ENCODE results near the gene SEPTIN5. TPM values are rescaled to one million over a fixed set of nuclear protein-coding genes. Genes with fewer than 3 reads are reported as not detected.

The SEPTIN5 gene
- total RNA-seq, 1 experiment from 2014 or later, result 22.4 TPM

GRCh38 chr22:19745155-19746101 is 31.1 kb downstream of the SEPTIN5 start:
- ChIA-PET CTCF (interaction anchor here (0.8 to 4.4 kb wide), 15 partner anchors 8 to 208 kb away, joined by 3 to 42 read pairs (median 4); no protein-coding TSS in a partner anchor), POLR2A (no interaction called here)
- Mint-ChIP-seq H3K27ac (no peak overlapping the region), H3K27me3 (ENCODE audit: low read depth) (no peaks in the 10 kb centered on the region; the same call in 1 of the 2 replicates), H3K36me3 (no peaks in the 10 kb centered on the region), H3K9me3 (no peaks in the 10 kb centered on the region), H3K4me3 (no peak overlapping the region), H3K4me1 (0 out of 2 replicates have a peak, but pooled peaks cover 2% of the 10 kb centered on the region)
- peak; percentile 25; the same call in 1 of the 2 replicates for ATAC-seq
- no peak for TF ChIP-seq TEAD4 (CRISPR knock-in tag; IDR thresholded peaks at IDR 0.05)
- TF ChIP-seq ETV6 (CRISPR knock-in tag; IDR thresholded peaks at IDR 0.05), result peak; percentile 31; the same call in 1 of the 2 replicates
- DNase-seq (ENCODE audit: low spot score), result no peak

GRCh38 chr22:19746726-19747125 is 32.4 kb downstream of the SEPTIN5 start:
- POLR2A ChIA-PET, result no interaction called here
- no peaks in the 10 kb centered on the region for H3K9me3 Mint-ChIP-seq

DNA sequence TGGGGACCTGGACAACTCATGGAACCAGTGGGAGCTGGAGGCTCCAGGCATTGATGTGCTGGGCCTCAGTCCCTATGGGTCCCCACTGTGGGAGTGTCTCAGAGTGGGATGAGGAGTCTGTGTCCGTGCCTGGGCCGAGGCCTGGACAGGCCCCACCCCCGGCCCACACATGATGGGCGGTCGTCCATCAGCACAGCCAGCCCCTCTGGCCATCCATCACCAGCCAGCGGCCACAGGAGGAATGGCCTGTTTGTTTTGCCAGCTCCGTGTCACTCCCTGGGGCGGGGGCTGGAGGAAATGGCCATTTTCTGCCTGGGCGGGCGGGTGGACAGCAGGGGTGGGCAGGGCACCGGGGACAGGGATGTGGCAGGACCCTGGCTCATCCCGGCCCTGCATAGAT is 33.2 kb downstream of the SEPTIN5 start:
- H3K4me3 Mint-ChIP-seq, result no peak overlapping the region
- ATAC-seq, result no peak
- ChIA-PET POLR2A (no interaction called here), CTCF (interaction anchor here (1.4 to 4.4 kb wide), 3 partner anchors 9 to 24 kb away, joined by 5 to 42 read pairs (median 14); partner anchors contain the start of gene GP1BB)
- no peak for DNase-seq (ENCODE audit: low spot score)
- H3K4me1 Mint-ChIP-seq, result 0 out of 2 replicates have a peak, but pooled peaks cover 2% of the 10 kb centered on the region
- H3K36me3 Mint-ChIP-seq, result no peaks in the 10 kb centered on the region
- H3K9me3 Mint-ChIP-seq, result no peaks in the 10 kb centered on the region
- no peak overlapping the region for H3K27ac Mint-ChIP-seq
- H3K27me3 Mint-ChIP-seq (ENCODE audit: low read depth), result peaks cover 9% of the 10 kb centered on the region
- no peak for TF ChIP-seq SP1 (CRISPR knock-in tag; conservative IDR thresholded peaks at IDR 0.05)
- TF ChIP-seq, protein P1, sequence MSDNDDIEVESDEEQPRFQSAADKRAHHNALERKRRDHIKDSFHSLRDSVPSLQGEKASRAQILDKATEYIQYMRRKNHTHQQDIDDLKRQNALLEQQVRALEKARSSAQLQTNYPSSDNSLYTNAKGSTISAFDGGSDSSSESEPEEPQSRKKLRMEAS (CRISPR knock-in tag; IDR thresholded peaks at IDR 0.05), result no peak
- no peak for TF ChIP-seq CDX4 (CRISPR knock-in tag; IDR thresholded peaks at IDR 0.05; ENCODE audit: borderline replicate concordance)
- no peak for TF ChIP-seq ZNF138 (CRISPR knock-in tag; conservative IDR thresholded peaks at IDR 0.05)
- TF ChIP-seq HMGA2 (CRISPR knock-in tag; IDR thresholded peaks at IDR 0.05), result no peak
- no peak for TF ChIP-seq NR3C1 (CRISPR knock-in tag; conservative IDR thresholded peaks at IDR 0.05; ENCODE audit: low read depth)
- TF ChIP-seq TEAD4 (CRISPR knock-in tag; IDR thresholded peaks at IDR 0.05), result no peak
- no peak for TF ChIP-seq PRDM15 (CRISPR knock-in tag; IDR thresholded peaks at IDR 0.05)
- TF ChIP-seq, protein P2, sequence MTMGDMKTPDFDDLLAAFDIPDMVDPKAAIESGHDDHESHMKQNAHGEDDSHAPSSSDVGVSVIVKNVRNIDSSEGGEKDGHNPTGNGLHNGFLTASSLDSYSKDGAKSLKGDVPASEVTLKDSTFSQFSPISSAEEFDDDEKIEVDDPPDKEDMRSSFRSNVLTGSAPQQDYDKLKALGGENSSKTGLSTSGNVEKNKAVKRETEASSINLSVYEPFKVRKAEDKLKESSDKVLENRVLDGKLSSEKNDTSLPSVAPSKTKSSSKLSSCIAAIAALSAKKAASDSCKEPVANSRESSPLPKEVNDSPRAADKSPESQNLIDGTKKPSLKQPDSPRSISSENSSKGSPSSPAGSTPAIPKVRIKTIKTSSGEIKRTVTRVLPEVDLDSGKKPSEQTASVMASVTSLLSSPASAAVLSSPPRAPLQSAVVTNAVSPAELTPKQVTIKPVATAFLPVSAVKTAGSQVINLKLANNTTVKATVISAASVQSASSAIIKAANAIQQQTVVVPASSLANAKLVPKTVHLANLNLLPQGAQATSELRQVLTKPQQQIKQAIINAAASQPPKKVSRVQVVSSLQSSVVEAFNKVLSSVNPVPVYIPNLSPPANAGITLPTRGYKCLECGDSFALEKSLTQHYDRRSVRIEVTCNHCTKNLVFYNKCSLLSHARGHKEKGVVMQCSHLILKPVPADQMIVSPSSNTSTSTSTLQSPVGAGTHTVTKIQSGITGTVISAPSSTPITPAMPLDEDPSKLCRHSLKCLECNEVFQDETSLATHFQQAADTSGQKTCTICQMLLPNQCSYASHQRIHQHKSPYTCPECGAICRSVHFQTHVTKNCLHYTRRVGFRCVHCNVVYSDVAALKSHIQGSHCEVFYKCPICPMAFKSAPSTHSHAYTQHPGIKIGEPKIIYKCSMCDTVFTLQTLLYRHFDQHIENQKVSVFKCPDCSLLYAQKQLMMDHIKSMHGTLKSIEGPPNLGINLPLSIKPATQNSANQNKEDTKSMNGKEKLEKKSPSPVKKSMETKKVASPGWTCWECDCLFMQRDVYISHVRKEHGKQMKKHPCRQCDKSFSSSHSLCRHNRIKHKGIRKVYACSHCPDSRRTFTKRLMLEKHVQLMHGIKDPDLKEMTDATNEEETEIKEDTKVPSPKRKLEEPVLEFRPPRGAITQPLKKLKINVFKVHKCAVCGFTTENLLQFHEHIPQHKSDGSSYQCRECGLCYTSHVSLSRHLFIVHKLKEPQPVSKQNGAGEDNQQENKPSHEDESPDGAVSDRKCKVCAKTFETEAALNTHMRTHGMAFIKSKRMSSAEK (CRISPR knock-in tag; IDR thresholded peaks at IDR 0.05; ENCODE audit: borderline replicate concordance), result no peak
- no peak for TF ChIP-seq ATF2 (CRISPR knock-in tag; IDR thresholded peaks at IDR 0.05; ENCODE audit: borderline replicate concordance, low read depth)
- no peak for TF ChIP-seq ZNF232 (CRISPR knock-in tag; IDR thresholded peaks at IDR 0.05)
- TF ChIP-seq ZNF317 (CRISPR knock-in tag; IDR thresholded peaks at IDR 0.05; ENCODE audit: borderline replicate concordance, low read depth), result no peak
- no peak for TF ChIP-seq IRF2 (CRISPR knock-in tag; IDR thresholded peaks at IDR 0.05; ENCODE audit: borderline replicate concordance, low read depth)
- TF ChIP-seq E2F1 (CRISPR knock-in tag; IDR thresholded peaks at IDR 0.05), result no peak
- no peak for TF ChIP-seq GTF2I (CRISPR knock-in tag; conservative IDR thresholded peaks at IDR 0.05)
- TF ChIP-seq ELF4 (CRISPR knock-in tag; IDR thresholded peaks at IDR 0.05; ENCODE audit: low read depth), result no peak

More at GRCh38 chr22:19746726-19747125, 32.4 kb downstream of the SEPTIN5 start:
- Mint-ChIP-seq H3K27me3 (ENCODE audit: low read depth) (peaks cover 1% of the 10 kb centered on the region; the same call in 1 of the 2 replicates), H3K4me3 (no peak overlapping the region), H3K36me3 (no peaks in the 10 kb centered on the region), H3K27ac (no peak overlapping the region), H3K4me1 (0 out of 2 replicates have a peak, but pooled peaks cover 2% of the 10 kb centered on the region)
- no peak for ATAC-seq
- CTCF ChIA-PET, result interaction anchor here (0.8 to 4.4 kb wide), 7 partner anchors 10 to 207 kb away, joined by 3 to 42 read pairs (median 5); partner anchors contain the start of gene GP1BB
- no peak for DNase-seq (ENCODE audit: low spot score)
- TF ChIP-seq PRRX2 (CRISPR knock-in tag; IDR thresholded peaks at IDR 0.05) (no peak), IRF2 (CRISPR knock-in tag; IDR thresholded peaks at IDR 0.05; ENCODE audit: borderline replicate concordance, low read depth) (no peak)

Measured in WTC11 (cell line).